ENCODE measurements around the gene GRHL3.

Gene GRHL3

GRCh38 chr1:24301785-24302175 is 17.4 kb upstream of the GRHL3 start:
- H3K27me3 ChIP-seq (ENCODE audit: insufficient read depth, poor library complexity, severe bottlenecking) = no peaks in the 10 kb centered on the region
- H3K9me3 ChIP-seq (ENCODE audit: severe bottlenecking) = no peaks in the 10 kb centered on the region
- H3K27ac ChIP-seq (ENCODE audit: poor library complexity, severe bottlenecking) = peak overlapping the region; percentile 7
- peaks cover 9% of the 10 kb centered on the region for H3K4me1 ChIP-seq (ENCODE audit: insufficient read depth, poor library complexity, severe bottlenecking)
- no peak for DNase-seq (ENCODE audit: low spot score)
- no peak for TF ChIP-seq CTCF (IDR thresholded peaks at IDR 0.05; ENCODE audit: poor library complexity, severe bottlenecking)
- H3K36me3 ChIP-seq (ENCODE audit: low read depth) = no peaks in the 10 kb centered on the region
- no peak for ATAC-seq (ENCODE audit: low read depth)
- H3K4me3 ChIP-seq (ENCODE audit: severe bottlenecking) = no peak overlapping the region

- Histone ChIP-seq H3K27me3 (ENCODE audit: insufficient read depth, poor library complexity, severe bottlenecking) (no peaks in the 10 kb centered on the region), H3K36me3 (ENCODE audit: low read depth) (no peaks in the 10 kb centered on the region), H3K4me1 (ENCODE audit: insufficient read depth, poor library complexity, severe bottlenecking) (peaks cover 9% of the 10 kb centered on the region), H3K9me3 (ENCODE audit: severe bottlenecking) (no peaks in the 10 kb centered on the region), H3K4me3 (ENCODE audit: severe bottlenecking) (no peak overlapping the region), H3K27ac (ENCODE audit: poor library complexity, severe bottlenecking) (peak overlapping the region; percentile 7)
- no peak for ATAC-seq (ENCODE audit: low read depth)
- DNase-seq (ENCODE audit: low spot score) = no peak
- no peak for TF ChIP-seq CTCF (IDR thresholded peaks at IDR 0.05; ENCODE audit: poor library complexity, severe bottlenecking)
These were observed 16.9 kb upstream of the GRHL3 start for GRCh38 chr1:24302209-24302611.

GRCh38 chr1:24303600-24303999 is 15.6 kb upstream of the GRHL3 start:
- DNase-seq (ENCODE audit: low spot score) (no peak), ATAC-seq (ENCODE audit: low read depth) (no peak)
- Histone ChIP-seq H3K27ac (ENCODE audit: poor library complexity, severe bottlenecking) (no peak overlapping the region), H3K4me1 (ENCODE audit: insufficient read depth, poor library complexity, severe bottlenecking) (peaks cover 9% of the 10 kb centered on the region), H3K27me3 (ENCODE audit: insufficient read depth, poor library complexity, severe bottlenecking) (no peaks in the 10 kb centered on the region), H3K36me3 (ENCODE audit: low read depth) (no peaks in the 10 kb centered on the region), H3K4me3 (ENCODE audit: severe bottlenecking) (no peak overlapping the region), H3K9me3 (ENCODE audit: severe bottlenecking) (no peaks in the 10 kb centered on the region)
- TF ChIP-seq CTCF (IDR thresholded peaks at IDR 0.05; ENCODE audit: poor library complexity, severe bottlenecking) = no peak

GRCh38 chr1:24304763-24305162 is 14.4 kb upstream of the GRHL3 start:
- Histone ChIP-seq H3K27me3 (ENCODE audit: insufficient read depth, poor library complexity, severe bottlenecking) (no peaks in the 10 kb centered on the region), H3K4me3 (ENCODE audit: severe bottlenecking) (no peak overlapping the region), H3K36me3 (ENCODE audit: low read depth) (no peaks in the 10 kb centered on the region), H3K27ac (ENCODE audit: poor library complexity, severe bottlenecking) (no peak overlapping the region), H3K4me1 (ENCODE audit: insufficient read depth, poor library complexity, severe bottlenecking) (peaks cover 11% of the 10 kb centered on the region), H3K9me3 (ENCODE audit: severe bottlenecking) (no peaks in the 10 kb centered on the region)
- ATAC-seq (ENCODE audit: low read depth) (no peak), DNase-seq (ENCODE audit: low spot score) (no peak)
- no peak for TF ChIP-seq CTCF (IDR thresholded peaks at IDR 0.05; ENCODE audit: poor library complexity, severe bottlenecking)

- no peak overlapping the region for H3K27ac ChIP-seq (ENCODE audit: poor library complexity, severe bottlenecking)
- no peak for DNase-seq (ENCODE audit: low spot score)
These were observed 10.7 kb upstream of the GRHL3 start for GRCh38 chr1:24308365-24309015.

More at GRCh38 chr1:24308365-24309015, 10.7 kb upstream of the GRHL3 start:
- no peaks in the 10 kb centered on the region for H3K27me3 ChIP-seq (ENCODE audit: insufficient read depth, poor library complexity, severe bottlenecking)
- H3K4me3 ChIP-seq (ENCODE audit: severe bottlenecking) = no peak overlapping the region
- peak; percentile 25 for TF ChIP-seq CTCF (IDR thresholded peaks at IDR 0.05; ENCODE audit: poor library complexity, severe bottlenecking)
- H3K36me3 ChIP-seq (ENCODE audit: low read depth) = no peaks in the 10 kb centered on the region
- H3K4me1 ChIP-seq (ENCODE audit: insufficient read depth, poor library complexity, severe bottlenecking) = peaks cover 5% of the 10 kb centered on the region
- H3K9me3 ChIP-seq (ENCODE audit: severe bottlenecking) = no peaks in the 10 kb centered on the region
- ATAC-seq (ENCODE audit: low read depth) = no peak
